SK-N-MC (cell line): Measurements from ENCODE around the gene NUDT1.

Experiments
- DNase-seq: peaks from one replicate; pipeline ENCODE4 v3.0.0-alpha.2; 2011; ENCODE audit warnings: low read depth, low spot score
- H3K27ac ChIP-seq: fragments of 200-600 bp; sonication (generic); 2 replicates; pipeline ENCODE4 v1.5.1; 2016; ENCODE audit warnings: mixed run types
- H3K36me3 ChIP-seq: fragments of 200-600 bp; sonication (generic); 2 replicates; pipeline ENCODE4 v1.6.1; 2017; ENCODE audit warnings: antibody characterized with exemption, low read length, mixed read lengths; ENCODE audit not compliant: insufficient read depth
- H3K4me3 ChIP-seq: fragments of 200-600 bp; sonication (generic); 2 replicates; pipeline ENCODE4 v1.5.1; 2016
- H3K9ac ChIP-seq: fragments of 200-600 bp; sonication (generic); 2 replicates; pipeline ENCODE4 v1.8.0; 2017; ENCODE audit warnings: mixed run types, mixed read lengths; ENCODE audit not compliant: insufficient read length
- H3K9me3 ChIP-seq: fragments of 200-600 bp; sonication (generic); 2 replicates; pipeline ENCODE4 v1.6.1; 2017; ENCODE audit warnings: low read depth, mild to moderate bottlenecking, antibody characterized with exemption, low read length, moderate library complexity, mixed read lengths
- EZH2 ChIP-seq: fragments of 200-600 bp; sonication (generic); IDR thresholded peaks from one replicate; pipeline ENCODE4 v1.6.1; 2017; ENCODE audit warnings: antibody characterized with exemption
- FOXP2 ChIP-seq: optimal IDR thresholded peaks from 2 replicates; pipeline ENCODE3; 2011; ENCODE audit warnings: mild to moderate bottlenecking, moderate library complexity; ENCODE audit not compliant: insufficient read depth; ENCODE audit errors: extremely low read length, control extremely low read depth
- POLR2AphosphoS5 ChIP-seq: IDR thresholded peaks from 2 replicates; pipeline ENCODE4 v1.6.1; 2012; ENCODE audit warnings: mild to moderate bottlenecking, low read depth, low read length, borderline replicate concordance

The NUDT1 gene

GRCh38 chr7:2202901-2203765 lies 38.9 kb upstream of the NUDT1 start:
- no peak overlapping the region for H3K27ac ChIP-seq
- H3K36me3 ChIP-seq, result peaks cover 12% of the 10 kb centered on the region
- no peak for DNase-seq
- no peak overlapping the region for H3K9ac ChIP-seq
- no peaks in the 10 kb centered on the region for H3K9me3 ChIP-seq
- no peak overlapping the region for H3K4me3 ChIP-seq
- TF ChIP-seq EZH2, result no peak

- DNase-seq, result no peak
- no peaks in the 10 kb centered on the region for H3K9me3 ChIP-seq
- no peak overlapping the region for H3K27ac ChIP-seq
- no peak overlapping the region for H3K9ac ChIP-seq
- no peak overlapping the region for H3K4me3 ChIP-seq
- TF ChIP-seq FOXP2 (no peak), POLR2AphosphoS5 (no peak)
- H3K36me3 ChIP-seq, result peaks cover 16% of the 10 kb centered on the region
These were observed 38.2 kb upstream of the NUDT1 start for GRCh38 chr7:2203766-2204300.

GRCh38 chr7:2204446-2204845 lies 37.6 kb upstream of the NUDT1 start:
- Histone ChIP-seq H3K36me3 (peaks cover 12% of the 10 kb centered on the region), H3K27ac (no peak overlapping the region)
- TF ChIP-seq EZH2, result no peak
- TF ChIP-seq FOXP2, result no peak
- TF ChIP-seq POLR2AphosphoS5, result no peak

GRCh38 chr7:2205036-2205780 lies 36.8 kb upstream of the NUDT1 start:
- no peak for DNase-seq
- Histone ChIP-seq H3K27ac (no peak overlapping the region), H3K36me3 (peaks cover 12% of the 10 kb centered on the region), H3K9me3 (no peaks in the 10 kb centered on the region), H3K4me3 (no peak overlapping the region), H3K9ac (no peak overlapping the region)
- TF ChIP-seq EZH2, result no peak
- TF ChIP-seq POLR2AphosphoS5, result no peak
- TF ChIP-seq FOXP2, result no peak

More at GRCh38 chr7:2204446-2204845, 37.6 kb upstream of the NUDT1 start:
- no peak overlapping the region for H3K4me3 ChIP-seq
- DNase-seq, result no peak
- H3K9ac ChIP-seq, result no peak overlapping the region
- H3K9me3 ChIP-seq, result no peaks in the 10 kb centered on the region

- Histone ChIP-seq H3K27ac (no peak overlapping the region), H3K9me3 (no peaks in the 10 kb centered on the region), H3K36me3 (peaks cover 31% of the 10 kb centered on the region), H3K4me3 (no peak overlapping the region), H3K9ac (no peak overlapping the region)
- TF ChIP-seq POLR2AphosphoS5, result no peak
- no peak for TF ChIP-seq FOXP2
- no peak for TF ChIP-seq EZH2
- DNase-seq, result no peak
These were observed 33.3 kb upstream of the NUDT1 start for GRCh38 chr7:2208712-2209111.

GRCh38 chr7:2209146-2209960 lies 32.7 kb upstream of the NUDT1 start:
- Histone ChIP-seq H3K9me3 (no peaks in the 10 kb centered on the region), H3K4me3 (no peak overlapping the region), H3K27ac (no peak overlapping the region), H3K36me3 (peaks cover 34% of the 10 kb centered on the region), H3K9ac (no peak overlapping the region)
- DNase-seq, result no peak
- TF ChIP-seq POLR2AphosphoS5, result no peak
- no peak for TF ChIP-seq FOXP2
- no peak for TF ChIP-seq EZH2

GRCh38 chr7:2209961-2210323 lies 32.1 kb upstream of the NUDT1 start:
- DNase-seq, result no peak
- TF ChIP-seq FOXP2, result no peak
- no peak for TF ChIP-seq EZH2
- TF ChIP-seq POLR2AphosphoS5, result no peak
- Histone ChIP-seq H3K4me3 (no peak overlapping the region), H3K9ac (no peak overlapping the region), H3K27ac (no peak overlapping the region), H3K36me3 (peaks cover 38% of the 10 kb centered on the region), H3K9me3 (no peaks in the 10 kb centered on the region)
